Heart left ventricle (tissue), 13 donors: ENCODE results near the gene MCOLN2.

Source experiments
- POLR2A ChIP-seq, 2 donors: fragments of 450-650 bp; IDR thresholded peaks; one replicate each; pipeline ENCODE4 v1.6.1; 2017; ENCODE audit warnings: antibody characterized with exemption in 2 of 2, mild to moderate bottlenecking in 2 of 2, moderate library complexity in 2 of 2
- TF ChIP-seq, protein P1 (sequence below), 12 donors: fragments of 200-600 bp; sonication (generic) in 4 of 12; IDR thresholded peaks; one replicate each; pipeline versions ENCODE4 v1.5.0 to v1.8.0; 2018 to 2022; ENCODE audit warnings: antibody characterized with exemption in 12 of 12, mild to moderate bottlenecking in 5 of 12
- donor health status: ischemic (EF 13 %, LVEDD 7.1; RV severe dilation, severe dysfunction).
- donor health status: DM: no; HTN: yes; CAD: no.
- donor health status: DM: no; HTN: no; CAD: no.
- donor health status: ischemic (EF 25% LVEDD 6.9; RV normal size, moderate dysfunction).
- donor health status: ischemic (EF 25% LVEDD 5.7; RV mildly dilated, moderate dysfunction).
- donor health status: ischemic (EF 35%, LVEDD 5.7; RV mildly dilated, moderate dysfunction).
- donor health status: nonischemic (EF 11% LVEDD 7.7; RV severe dilation, severe dysfunction).
- donor health status: DM: yes; HTN: yes; CAD: no.
- donor health status: PGD.
- donor health status: ischemic (EF 29% LVEDD 5.4; RV normal size, mild dysfunction).
- donor health status: nonischemic (EF 23%, LVEDD 6.1; RV moderate dilation, normal function).

DNA sequence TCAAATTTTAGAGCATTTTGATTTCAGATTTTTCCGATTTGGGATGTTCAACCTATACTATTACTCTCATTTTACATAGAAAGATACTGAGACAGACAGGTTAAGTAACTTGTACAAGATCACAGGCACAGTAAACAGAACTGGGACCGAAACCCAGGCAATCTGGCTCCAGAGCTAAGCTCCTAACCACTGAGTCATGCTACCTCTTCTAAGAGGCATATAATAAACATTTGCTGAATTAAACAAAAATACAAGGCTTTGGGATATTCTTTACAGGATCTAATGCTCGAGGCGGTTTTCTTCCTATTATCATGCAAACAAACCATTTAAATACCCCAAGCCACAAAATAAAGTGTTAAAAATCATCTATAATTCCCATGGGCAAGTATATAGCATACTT is 50.3 kb downstream of the MCOLN2 start:
- TF ChIP-seq POLR2A (IDR thresholded peaks at IDR 0.05): no peak
- TF ChIP-seq, protein P1, sequence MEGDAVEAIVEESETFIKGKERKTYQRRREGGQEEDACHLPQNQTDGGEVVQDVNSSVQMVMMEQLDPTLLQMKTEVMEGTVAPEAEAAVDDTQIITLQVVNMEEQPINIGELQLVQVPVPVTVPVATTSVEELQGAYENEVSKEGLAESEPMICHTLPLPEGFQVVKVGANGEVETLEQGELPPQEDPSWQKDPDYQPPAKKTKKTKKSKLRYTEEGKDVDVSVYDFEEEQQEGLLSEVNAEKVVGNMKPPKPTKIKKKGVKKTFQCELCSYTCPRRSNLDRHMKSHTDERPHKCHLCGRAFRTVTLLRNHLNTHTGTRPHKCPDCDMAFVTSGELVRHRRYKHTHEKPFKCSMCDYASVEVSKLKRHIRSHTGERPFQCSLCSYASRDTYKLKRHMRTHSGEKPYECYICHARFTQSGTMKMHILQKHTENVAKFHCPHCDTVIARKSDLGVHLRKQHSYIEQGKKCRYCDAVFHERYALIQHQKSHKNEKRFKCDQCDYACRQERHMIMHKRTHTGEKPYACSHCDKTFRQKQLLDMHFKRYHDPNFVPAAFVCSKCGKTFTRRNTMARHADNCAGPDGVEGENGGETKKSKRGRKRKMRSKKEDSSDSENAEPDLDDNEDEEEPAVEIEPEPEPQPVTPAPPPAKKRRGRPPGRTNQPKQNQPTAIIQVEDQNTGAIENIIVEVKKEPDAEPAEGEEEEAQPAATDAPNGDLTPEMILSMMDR (IDR thresholded peaks at IDR 0.05): no peak
